HG02970 (cell line): ENCODE measurements around the gene UBR3.

ENCODE experiments used
- ATAC-seq: cut with Tn5 transposase; IDR thresholded peaks from one replicate; pipeline ENCODE4 v1.9.1; 2021; ENCODE audit warnings: mild to moderate bottlenecking, moderate library complexity, moderate number of reproducible peaks; ENCODE audit not compliant: unreplicated experiment, low FRiP score

UBR3 gene

GRCh38 chr2:169984145-169984544 lies 156.9 kb downstream of the UBR3 start:
- no peak for ATAC-seq

DNA sequence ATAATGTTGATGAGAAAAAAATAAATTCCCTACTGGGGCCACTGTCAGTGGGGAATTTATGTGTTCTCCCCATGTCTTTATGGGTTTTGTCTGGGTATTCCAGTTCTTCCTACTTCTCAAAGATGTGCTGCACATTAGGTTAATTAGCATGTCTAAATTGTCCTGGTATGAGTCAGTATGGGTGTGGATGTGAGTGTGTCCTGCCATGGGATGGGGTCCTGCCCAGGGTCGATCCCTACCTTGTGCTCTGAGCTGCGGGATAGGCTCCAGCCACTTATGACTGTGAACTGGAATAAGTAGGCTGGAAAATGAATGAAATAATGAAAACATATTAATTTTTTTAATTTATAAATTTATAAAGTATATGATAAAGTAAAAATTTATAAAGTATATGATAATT lies 167.5 kb downstream of the UBR3 start:
- no peak for ATAC-seq

- ATAC-seq, result no peak
These were observed 170.1 kb downstream of the UBR3 start for GRCh38 chr2:169997140-169997887.

DNA sequence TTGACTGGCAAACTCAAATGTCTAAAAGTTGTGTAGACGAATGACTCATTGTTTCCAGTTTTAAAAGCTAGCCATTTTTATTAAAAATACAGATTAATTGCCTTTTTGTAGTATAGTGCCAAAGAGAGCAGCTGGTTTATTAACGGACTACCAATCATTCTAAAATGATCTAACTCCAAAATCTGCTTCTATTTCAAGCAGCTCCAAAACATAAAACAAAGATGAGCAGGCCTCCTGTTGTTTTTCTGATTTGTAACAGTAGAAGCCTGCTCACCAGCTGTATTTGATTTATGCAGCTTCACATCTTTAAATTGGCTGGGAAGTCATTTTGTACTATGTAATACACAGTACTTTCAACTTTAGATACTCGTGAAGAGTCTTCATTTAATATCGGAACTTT lies 171.8 kb downstream of the UBR3 start:
- ATAC-seq, result no peak

- ATAC-seq, result no peak
These were observed 174.8 kb downstream of the UBR3 start for GRCh38 chr2:170002096-170002495.

- ATAC-seq, result no peak
These were observed 178.4 kb downstream of the UBR3 start for GRCh38 chr2:170005702-170006101.

DNA sequence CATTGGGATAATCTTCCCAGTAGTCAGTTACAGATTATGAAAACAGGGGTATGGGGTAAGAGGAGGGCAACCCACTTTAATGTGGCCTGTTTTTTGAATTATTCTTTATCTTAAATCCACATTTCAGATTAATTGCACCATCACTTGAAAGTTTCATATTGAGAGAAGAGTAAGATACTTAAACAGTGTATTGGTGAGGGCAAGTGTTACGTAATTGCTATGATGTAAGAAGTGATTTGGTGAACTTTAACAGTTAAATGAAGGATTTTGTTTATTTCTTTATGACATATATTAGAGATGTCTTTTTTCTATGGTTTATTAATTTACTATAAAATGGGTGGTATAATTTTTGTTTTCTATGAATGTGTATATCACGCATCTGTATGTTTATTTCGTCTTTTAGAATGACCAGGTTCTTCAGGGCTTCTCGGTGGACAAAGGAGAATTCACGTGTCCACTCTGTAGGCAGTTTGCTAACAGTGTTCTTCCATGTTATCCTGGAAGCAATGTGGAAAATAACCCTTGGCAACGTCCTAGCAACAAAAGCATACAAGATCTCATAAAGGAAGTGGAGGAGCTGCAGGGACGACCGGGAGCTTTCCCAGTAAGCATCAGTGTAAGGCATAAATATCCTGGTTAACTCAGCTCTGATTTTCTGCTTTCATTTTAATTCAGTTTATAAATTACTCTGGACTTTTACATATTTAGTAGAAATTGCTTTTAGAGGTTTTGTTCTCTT lies 179.5 kb downstream of the UBR3 start:
- no peak for ATAC-seq

DNA sequence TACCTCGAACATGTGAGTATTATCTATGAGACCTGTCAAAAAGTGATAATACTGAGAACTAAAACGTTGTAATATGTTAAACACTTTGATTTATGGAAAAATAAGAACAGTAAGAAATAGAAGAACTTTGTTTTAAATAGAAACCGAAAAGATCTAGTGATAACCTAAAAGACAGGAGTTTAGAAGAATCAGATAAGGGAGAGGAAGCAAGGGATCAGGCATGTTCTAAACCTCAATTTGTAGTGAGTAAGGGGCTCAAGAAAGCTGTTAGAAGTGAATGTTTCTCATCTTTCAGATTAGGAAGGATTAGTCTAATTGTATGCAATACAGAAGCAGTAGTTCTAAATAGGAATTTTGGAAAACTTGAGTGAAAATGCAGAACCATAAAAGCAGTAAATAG lies 182.0 kb downstream of the UBR3 start:
- ATAC-seq, result no peak

DNA sequence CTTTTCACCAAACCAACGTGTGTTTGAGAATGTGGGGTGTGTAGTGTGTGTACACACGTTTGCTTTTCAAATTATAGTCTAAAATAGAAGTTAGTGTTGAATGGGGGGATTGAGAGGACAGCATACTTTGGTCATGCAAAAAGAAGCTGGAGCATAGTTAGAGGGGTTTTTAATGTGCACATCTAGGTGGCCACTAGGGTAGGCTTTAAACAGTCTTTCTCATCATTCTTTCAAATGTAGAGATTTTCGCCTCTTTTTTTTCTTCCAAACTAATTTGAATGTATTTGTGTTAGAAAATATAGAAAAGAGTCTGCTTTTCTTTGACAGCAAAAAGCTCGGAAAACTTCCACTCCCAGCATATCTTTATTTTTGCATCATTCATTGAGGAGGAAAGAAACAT lies 185.5 kb downstream of the UBR3 start:
- no peak for ATAC-seq

DNA sequence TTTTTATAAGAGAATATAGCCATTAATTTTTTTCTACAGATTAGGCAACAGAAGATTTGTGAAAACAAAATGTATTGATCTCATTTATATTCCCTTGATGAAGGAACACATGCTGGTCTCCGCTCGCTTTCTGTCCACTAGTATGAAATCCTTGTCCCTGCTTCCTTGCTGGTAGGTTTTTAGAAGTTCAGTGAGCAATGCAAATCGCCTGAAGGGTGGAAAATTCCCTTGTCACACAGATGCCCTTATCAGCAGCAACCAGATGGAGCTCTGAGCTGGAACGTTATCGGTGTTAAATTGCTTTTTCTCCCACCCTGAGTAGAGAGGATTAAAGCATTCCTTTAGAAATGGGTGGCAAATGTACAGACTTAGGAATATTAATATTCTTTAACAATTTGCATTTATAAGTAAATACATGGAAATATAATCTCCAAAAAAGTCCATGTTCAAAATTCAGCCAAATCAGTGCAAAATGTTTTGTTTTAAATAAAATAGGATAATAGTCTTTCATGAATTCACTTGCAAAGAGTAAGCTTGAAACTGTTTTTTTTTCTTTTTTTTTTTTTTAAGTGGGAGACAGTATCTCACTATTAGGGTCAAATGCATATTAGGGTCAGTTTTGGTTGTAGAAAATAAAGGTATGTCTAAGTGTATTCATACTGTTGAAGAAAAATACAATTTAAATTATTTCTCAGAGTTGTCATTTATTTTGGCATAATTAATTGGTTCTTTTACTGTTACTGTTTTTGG lies 186.7 kb downstream of the UBR3 start:
- ATAC-seq, result no peak

DNA sequence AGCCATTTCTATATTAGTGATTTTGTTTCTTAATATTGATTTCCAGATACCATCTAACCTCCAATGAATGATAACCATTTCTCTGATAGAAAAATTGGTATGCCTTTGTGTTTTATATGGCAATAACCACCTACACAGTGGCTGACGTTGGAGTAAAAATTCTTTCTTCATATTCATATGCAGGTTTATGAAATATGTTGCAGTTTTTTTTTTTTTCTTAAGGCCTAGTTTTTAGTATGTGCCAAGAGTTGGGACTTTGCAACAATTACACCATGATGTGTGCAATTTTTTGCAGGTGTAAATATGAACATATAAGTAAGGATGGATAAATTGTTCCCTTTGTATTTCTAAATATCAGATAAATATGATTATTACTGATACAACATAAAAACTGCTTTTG lies 187.5 kb downstream of the UBR3 start:
- no peak for ATAC-seq

- no peak for ATAC-seq
These were observed 190.7 kb downstream of the UBR3 start for GRCh38 chr2:170017860-170018532.

- no peak for ATAC-seq
These were observed 192.0 kb downstream of the UBR3 start for GRCh38 chr2:170019060-170019805.

- ATAC-seq, result no peak
These were observed 193.5 kb downstream of the UBR3 start for GRCh38 chr2:170020777-170021176.

DNA sequence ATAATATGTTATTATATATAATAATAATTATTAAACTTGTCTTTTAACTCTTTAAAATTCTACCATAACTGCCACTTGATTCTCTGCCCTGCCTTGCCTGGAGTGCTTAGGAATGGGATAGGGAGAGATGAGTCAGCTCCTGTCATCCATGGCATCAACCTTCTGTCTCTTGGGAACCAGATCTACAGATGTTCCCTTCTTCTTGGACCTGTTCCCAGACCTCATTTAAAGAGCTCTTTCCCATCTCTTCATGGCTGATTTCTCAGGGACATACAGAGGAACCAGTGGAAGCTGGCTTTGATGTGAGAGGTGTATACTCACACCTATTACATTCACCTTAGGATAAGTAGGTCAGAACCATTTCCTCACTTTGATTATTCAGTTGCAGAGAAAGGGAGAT lies 195.4 kb downstream of the UBR3 start:
- no peak for ATAC-seq

GRCh38 chr2:170024721-170025120 lies 197.5 kb downstream of the UBR3 start:
- no peak for ATAC-seq

- no peak for ATAC-seq
These were observed 198.0 kb downstream of the UBR3 start for GRCh38 chr2:170025223-170025622.

DNA sequence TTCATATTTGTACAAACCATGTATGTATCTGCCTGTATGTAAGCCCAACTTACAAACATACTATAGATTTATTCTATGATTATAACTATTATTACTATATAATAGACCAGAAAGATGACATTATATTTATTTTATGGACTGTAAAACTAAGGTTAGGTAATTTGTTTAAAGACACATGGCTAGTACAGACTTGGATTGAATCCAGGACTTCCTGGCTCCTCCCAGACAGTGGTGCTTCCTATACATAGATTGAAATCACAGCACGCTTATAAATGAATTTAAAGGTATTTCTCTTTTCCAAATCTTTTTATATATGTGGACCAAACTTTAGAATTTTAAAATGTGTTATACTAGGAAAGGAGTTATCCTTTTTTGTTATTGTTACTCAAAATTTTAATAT lies 199.1 kb downstream of the UBR3 start:
- ATAC-seq, result no peak

DNA sequence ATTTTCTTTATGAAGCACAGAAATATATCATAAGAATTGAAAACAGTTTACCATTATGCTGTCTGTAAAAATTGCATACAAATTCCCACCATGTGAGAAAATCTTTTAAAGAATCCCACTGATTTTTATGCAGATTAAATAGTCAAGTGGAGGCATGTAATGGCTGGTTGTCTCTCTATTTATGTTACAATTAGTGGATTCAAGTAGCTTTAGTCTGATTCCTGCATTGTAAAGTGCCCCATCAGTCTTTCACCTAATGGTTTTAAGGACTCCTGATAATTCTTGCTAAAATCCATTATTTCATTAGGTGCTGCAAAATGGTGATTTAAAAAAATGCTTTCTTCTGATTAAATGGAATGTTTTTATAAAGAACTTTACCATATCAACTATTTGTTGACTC lies 202.3 kb downstream of the UBR3 start:
- no peak for ATAC-seq

- no peak for ATAC-seq
These were observed 202.8 kb downstream of the UBR3 start for GRCh38 chr2:170030040-170030439.
